Lower lobe of right lung (tissue), 2 donors: Measurements from ENCODE around the gene PYDC2. TPM values are rescaled to one million over a fixed set of nuclear protein-coding genes. Genes with fewer than 3 reads are reported as not detected.
"Not testable (repeated sequence)": the region's sequence is repeated elsewhere in the genome, so short reads cannot be mapped to it uniquely, and the experiment has no call there.

Experiments used
- ATAC-seq, 2 donors: fragments of 200-7000 bp; cut with Tn5 transposase; one replicate each; pipeline ENCODE4 v1.9.1; 2020 to 2022; ENCODE audit warnings: mild to moderate bottlenecking in 2 of 2, moderate library complexity in 2 of 2
- DNase-seq: peaks from one replicate; pipeline ENCODE4 v3.0.0-alpha.2; 2020
- H3K27ac ChIP-seq: fragments of 200-600 bp; one replicate; pipeline ENCODE4 v1.8.0; 2022
- H3K27me3 ChIP-seq: fragments of 200-600 bp; one replicate; pipeline ENCODE4 v1.8.0; 2022; ENCODE audit warnings: low read depth
- H3K36me3 ChIP-seq: fragments of 200-600 bp; one replicate; pipeline ENCODE4 v1.8.0; 2022; ENCODE audit warnings: mild to moderate bottlenecking
- H3K4me1 ChIP-seq: fragments of 200-600 bp; one replicate; pipeline ENCODE4 v1.8.0; 2022
- H3K4me3 ChIP-seq: fragments of 200-600 bp; one replicate; pipeline ENCODE4 v1.8.0; 2022; ENCODE audit warnings: mild to moderate bottlenecking
- H3K9me3 ChIP-seq: fragments of 200-600 bp; one replicate; pipeline ENCODE4 v1.8.0; 2022
- intact Hi-C: fragments of 100-400 bp; cut with DNase I; formaldehyde crosslinking; loops from one replicate; pipeline ENCODE4 v1.11.0; 2022
- total RNA-seq: library from RNA; stranded (reverse); fragmentation: NEBNext Ultra II Directional; extraction: Animal tissue kit (Norgen Biotek cat#: 25700); gene quantifications from one replicate; pipeline ENCODE4 v1.2.1, GENCODE V29; 2021
- TF ChIP-seq, protein P1 (sequence below): fragments of 200-600 bp; IDR thresholded peaks from one replicate; pipeline ENCODE4 v1.8.0; 2022; ENCODE audit warnings: antibody characterized with exemption, mild to moderate bottlenecking
- donor health status: DM: no; HTN: yes; CAD: no; lungs with severe emphysema.

The PYDC2 gene
- total RNA-seq, 1 donor from 2014 or later = not detected

DNA sequence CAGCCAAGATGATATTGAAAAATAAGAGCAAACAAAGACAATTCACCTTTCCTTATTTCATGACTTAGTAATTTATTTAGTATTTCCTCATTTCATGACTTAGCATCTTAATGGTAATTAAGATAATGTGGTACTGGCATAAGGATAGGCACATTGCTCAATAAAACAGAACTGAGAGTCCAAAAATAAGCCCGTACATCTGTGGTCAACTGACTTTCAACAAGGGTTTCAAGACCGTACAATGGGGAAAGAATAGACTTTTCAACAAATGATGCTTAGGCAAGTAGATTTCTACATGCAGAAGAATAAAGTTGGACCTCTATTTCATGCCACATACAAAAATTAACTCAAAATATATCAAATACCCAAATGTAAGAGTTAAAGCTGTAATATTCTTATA, 603 bp upstream of the PYDC2 start:
- H3K27me3 ChIP-seq = no peaks in the 10 kb centered on the region
- intact Hi-C loops = no loop called here
- H3K9me3 ChIP-seq = no peaks in the 10 kb centered on the region
- no peaks in the 10 kb centered on the region for H3K4me1 ChIP-seq
- TF ChIP-seq, protein P1, sequence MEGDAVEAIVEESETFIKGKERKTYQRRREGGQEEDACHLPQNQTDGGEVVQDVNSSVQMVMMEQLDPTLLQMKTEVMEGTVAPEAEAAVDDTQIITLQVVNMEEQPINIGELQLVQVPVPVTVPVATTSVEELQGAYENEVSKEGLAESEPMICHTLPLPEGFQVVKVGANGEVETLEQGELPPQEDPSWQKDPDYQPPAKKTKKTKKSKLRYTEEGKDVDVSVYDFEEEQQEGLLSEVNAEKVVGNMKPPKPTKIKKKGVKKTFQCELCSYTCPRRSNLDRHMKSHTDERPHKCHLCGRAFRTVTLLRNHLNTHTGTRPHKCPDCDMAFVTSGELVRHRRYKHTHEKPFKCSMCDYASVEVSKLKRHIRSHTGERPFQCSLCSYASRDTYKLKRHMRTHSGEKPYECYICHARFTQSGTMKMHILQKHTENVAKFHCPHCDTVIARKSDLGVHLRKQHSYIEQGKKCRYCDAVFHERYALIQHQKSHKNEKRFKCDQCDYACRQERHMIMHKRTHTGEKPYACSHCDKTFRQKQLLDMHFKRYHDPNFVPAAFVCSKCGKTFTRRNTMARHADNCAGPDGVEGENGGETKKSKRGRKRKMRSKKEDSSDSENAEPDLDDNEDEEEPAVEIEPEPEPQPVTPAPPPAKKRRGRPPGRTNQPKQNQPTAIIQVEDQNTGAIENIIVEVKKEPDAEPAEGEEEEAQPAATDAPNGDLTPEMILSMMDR = no peak
- no peak overlapping the region for H3K27ac ChIP-seq
- ATAC-seq = no peak
- no peaks in the 10 kb centered on the region for H3K36me3 ChIP-seq
- H3K4me3 ChIP-seq = no peak overlapping the region
- no peak for DNase-seq

DNA sequence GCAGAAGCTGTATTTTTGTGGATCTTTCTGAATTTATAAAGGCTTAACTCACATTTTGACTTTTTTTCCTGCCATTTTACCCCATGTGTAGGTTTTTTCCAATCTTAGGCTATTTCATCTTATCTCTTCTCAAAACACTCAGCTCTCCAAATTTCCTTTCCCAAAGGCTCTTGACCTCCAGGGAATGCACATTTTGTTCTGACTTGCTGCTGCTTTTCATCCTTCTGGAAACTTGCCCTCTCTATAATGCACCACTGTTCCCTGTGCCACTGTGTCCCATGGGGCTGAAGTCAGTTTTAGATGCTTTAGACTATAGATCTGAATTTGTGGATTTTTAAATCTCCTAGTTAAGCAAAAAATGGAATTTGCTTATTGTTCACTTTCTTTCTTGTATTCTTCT, 9.1 kb downstream of the PYDC2 start:
- Histone ChIP-seq H3K9me3 (no peaks in the 10 kb centered on the region), H3K4me3 (no peak overlapping the region), H3K27ac (no peak overlapping the region), H3K4me1 (no peaks in the 10 kb centered on the region), H3K36me3 (no peaks in the 10 kb centered on the region), H3K27me3 (no peaks in the 10 kb centered on the region)
- TF ChIP-seq, protein P1 = no peak
- ATAC-seq (no peak), DNase-seq (no peak)
- intact Hi-C loops = no loop called here

DNA sequence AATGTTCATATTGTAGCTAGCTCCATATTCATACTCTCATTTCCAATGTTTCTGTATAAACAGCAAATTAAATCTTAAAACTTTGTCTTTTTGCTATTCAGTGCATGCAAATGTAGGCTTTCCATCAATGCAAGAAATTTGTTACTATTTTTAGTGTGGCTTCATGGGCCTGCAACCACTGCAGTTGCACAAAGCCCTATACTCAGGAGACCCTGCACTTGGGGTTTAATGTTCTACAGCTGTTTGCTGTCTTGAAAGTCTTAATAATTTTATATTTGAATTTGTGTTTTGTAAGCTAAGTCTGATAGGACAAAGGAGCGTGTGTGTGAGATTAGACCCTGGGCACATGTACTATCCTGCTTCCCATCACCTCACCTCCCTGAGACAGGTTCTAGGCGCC, 9.6 kb downstream of the PYDC2 start:
- Histone ChIP-seq H3K4me1 (no peaks in the 10 kb centered on the region), H3K4me3 (no peak overlapping the region), H3K27me3 (no peaks in the 10 kb centered on the region), H3K27ac (no peak overlapping the region), H3K36me3 (no peaks in the 10 kb centered on the region), H3K9me3 (no peaks in the 10 kb centered on the region)
- TF ChIP-seq, protein P1 = no peak
- intact Hi-C loops = no loop called here
- ATAC-seq = no peak
- DNase-seq = no peak

DNA sequence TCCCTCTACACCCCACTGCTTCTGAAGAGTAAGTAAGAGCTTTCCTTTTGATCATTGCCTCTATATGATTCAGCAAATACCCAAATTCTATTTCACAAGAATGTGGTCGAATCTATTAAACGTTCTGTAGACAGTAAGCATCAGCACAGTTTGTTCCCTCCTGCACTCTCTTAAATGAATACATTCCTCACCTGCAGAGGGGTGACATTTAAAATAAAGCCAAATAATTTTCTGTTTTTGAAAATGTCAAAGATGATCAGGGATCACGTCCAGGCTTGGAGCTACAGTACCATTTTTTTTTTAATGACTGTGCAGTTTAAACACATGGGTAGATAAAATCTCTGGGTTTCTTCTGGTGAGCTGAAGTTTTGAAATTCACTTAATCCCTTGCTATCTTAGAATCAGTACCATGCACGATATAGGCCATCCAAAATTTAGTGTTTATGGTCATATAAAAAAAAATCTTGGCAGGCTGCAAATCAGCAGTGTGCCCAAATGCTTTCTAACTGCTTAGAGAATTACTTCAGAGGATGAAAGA, 12.8 kb downstream of the PYDC2 start:
- Histone ChIP-seq H3K4me1 (no peaks in the 10 kb centered on the region), H3K27me3 (no peaks in the 10 kb centered on the region), H3K27ac (no peak overlapping the region), H3K9me3 (no peaks in the 10 kb centered on the region), H3K4me3 (no peak overlapping the region), H3K36me3 (no peaks in the 10 kb centered on the region)
- TF ChIP-seq, protein P1 = no peak
- ATAC-seq = no peak
- no peak for DNase-seq
- intact Hi-C loops = no loop called here

DNA sequence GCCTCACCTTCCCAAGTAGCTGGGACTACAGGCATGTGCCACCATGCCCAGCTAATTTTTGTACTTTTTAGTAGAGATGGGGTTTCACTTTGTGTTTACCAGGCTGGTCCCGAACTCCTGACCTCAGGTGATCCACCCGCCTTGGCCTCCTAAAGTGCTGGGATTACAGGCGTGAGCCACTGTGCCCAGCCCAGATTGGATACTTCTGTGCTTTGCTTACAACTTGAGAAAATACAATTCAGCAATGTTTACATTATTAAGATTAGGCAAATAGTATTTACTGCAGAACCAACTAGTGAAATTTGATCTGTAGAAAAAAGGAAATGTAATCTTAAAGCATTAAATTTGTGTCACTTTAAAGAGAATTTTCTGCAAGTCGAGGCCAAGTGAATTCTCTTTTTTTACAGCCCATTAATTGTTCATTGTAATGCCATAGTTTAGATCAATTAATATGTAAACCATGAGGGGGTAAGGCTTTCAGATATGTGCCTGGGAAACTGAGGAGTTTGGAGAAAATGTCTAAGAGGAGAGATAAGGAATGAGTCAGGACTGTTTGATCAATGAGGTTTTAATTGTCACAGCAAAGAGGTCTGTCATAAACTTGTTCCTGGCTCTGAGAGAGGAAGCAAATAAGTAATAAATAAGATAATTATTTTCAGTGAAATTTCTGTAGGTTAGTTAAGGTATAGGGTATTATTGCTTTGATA, 15.3 kb downstream of the PYDC2 start:
- DNase-seq (no peak), ATAC-seq (no peak)
- H3K36me3 ChIP-seq = no peaks in the 10 kb centered on the region
- H3K4me1 ChIP-seq = no peaks in the 10 kb centered on the region
- no peak overlapping the region for H3K4me3 ChIP-seq
- H3K27me3 ChIP-seq = no peaks in the 10 kb centered on the region
- no peaks in the 10 kb centered on the region for H3K9me3 ChIP-seq
- no peak overlapping the region for H3K27ac ChIP-seq
- intact Hi-C loops = no loop called here
- TF ChIP-seq, protein P1 = no peak

DNA sequence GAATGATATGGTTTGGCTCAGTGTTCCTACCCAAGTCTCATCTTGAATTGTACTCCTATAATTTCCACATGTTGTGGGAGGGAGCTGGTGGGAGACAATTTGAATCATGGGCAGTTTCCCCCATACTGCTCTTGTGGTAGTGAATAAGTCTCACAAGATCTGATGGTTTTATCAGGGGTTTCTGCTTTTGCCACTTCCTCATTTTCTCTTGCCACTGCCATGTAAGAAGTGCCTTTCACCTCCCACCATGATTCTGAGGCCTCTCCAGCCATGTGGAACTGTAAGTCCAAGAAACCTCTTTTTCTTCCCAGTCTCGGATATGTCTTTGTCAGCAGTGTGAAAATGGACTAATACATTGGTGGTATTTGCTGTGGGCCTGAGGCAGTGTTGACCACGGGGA, 23.0 kb downstream of the PYDC2 start:
- H3K27me3 ChIP-seq, intact Hi-C loops, ATAC-seq, DNase-seq, H3K27ac ChIP-seq, H3K9me3 ChIP-seq, H3K36me3 ChIP-seq, H3K4me1 ChIP-seq, H3K4me3 ChIP-seq: not testable (repeated sequence)
